GM10248 (cell line): ENCODE data around the gene CENPI.
"Not testable (repeated sequence)": the region's sequence is repeated elsewhere in the genome, so short reads cannot be mapped to it uniquely, and the experiment has no call there.

Source experiments
- CTCF ChIA-PET: fragments of 300-600 bp; sonication (Branson Sonifier 250); formaldehyde crosslinking; extraction: SDS; loops from one replicate; lab custom pipeline; 2021; ENCODE audit warnings: antibody characterized with exemption; lab: Yijun Ruan, JAX
- POLR2A ChIA-PET: fragments of 350-650 bp; sonication (Branson Sonifier 250); formaldehyde crosslinking; extraction: SDS; loops from one replicate; lab custom pipeline; 2020; ENCODE audit warnings: antibody characterized with exemption; lab: Yijun Ruan, JAX
- DNase-seq: peaks from one replicate; pipeline ENCODE4 v3.0.0; 2012; ENCODE audit errors: extremely low spot score
- CTCF ChIP-seq: IDR thresholded peaks from 2 replicates; pipeline ENCODE4 v1.5.1; 2012; ENCODE audit warnings: mild to moderate bottlenecking, low read depth; ENCODE audit errors: extremely low read depth, missing control alignments, control extremely low read depth

CENPI gene

GRCh38 chrX:101097546-101098453 lies at the start of gene CENPI:
Gene CENPI, plus strand, starts transcription at chrX:101098204. Its CDS starts 2,867 bp downstream, at chrX:101101071.
- ChIA-PET POLR2A (no interaction called here), CTCF (no interaction called here)
- DNase-seq, result peak; percentile 93
- no peak for TF ChIP-seq CTCF

DNA sequence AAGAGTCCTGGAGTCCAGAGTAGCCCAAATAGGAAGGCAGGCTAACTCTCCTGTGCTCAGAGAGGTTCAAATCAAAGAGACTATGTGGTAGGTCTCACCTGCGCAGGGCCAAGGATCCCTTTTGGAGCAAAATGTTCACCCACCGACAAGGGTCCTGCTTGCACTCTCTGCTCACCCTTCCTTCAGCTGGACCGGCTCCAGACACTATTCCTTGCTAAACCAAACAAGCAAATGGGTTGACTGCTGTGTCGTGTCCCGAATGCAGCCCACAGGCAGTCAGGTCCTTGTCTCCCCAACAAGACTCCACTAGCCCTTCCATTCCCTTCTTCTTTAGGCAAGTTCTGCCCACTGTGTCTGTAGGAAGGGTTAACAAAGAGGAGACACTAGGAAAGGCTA lies 46.9 kb upstream of the CENPI start:
- no peak for DNase-seq
- POLR2A ChIA-PET, result no interaction called here
- CTCF ChIA-PET, result no interaction called here
- no peak for TF ChIP-seq CTCF

GRCh38 chrX:101051549-101052302 lies 46.3 kb upstream of the CENPI start, which contains the start of gene TRMT2B:
Gene TRMT2B, minus strand, starts transcription at chrX:101052111. Its CDS starts 9,822 bp downstream, at chrX:101042289.
- ChIA-PET POLR2A (no interaction called here), CTCF (no interaction called here)
- DNase-seq, result peak; percentile 73
- TF ChIP-seq CTCF, result no peak

DNA sequence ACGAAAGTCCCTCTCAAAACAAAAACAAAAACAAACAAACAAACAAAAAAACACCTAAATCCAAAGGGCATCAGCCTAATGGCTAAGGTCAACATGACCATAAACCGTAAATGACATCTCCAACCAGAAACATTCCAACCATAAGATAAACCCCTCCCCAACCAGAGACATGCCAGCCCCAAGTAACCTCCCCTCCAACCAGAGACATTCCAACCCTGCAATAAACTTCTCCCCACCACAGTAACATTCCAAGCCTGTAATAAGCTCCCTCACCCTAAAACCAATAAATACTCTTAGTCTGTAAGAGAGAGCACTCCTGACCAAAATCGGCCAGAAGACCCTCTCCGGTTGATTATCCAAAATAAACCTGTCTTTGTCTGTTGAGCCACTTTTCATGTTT lies 41.5 kb upstream of the CENPI start:
- POLR2A ChIA-PET, CTCF ChIA-PET, DNase-seq: not testable (repeated sequence)

GRCh38 chrX:101057093-101057714 lies 40.8 kb upstream of the CENPI start:
- DNase-seq, result peak; percentile 42
- ChIA-PET CTCF (no interaction called here), POLR2A (no interaction called here)
- no peak for TF ChIP-seq CTCF

- no peak for TF ChIP-seq CTCF
- CTCF ChIA-PET, result no interaction called here
- POLR2A ChIA-PET, result no interaction called here
- no peak for DNase-seq
Measured at GRCh38 chrX:101062176-101062575, 35.8 kb upstream of the CENPI start.
